ENCODE results near the gene RHBDD1. TPM values are rescaled to one million over a fixed set of nuclear protein-coding genes. Genes with fewer than 3 reads are reported as not detected.

RHBDD1 gene
- total and polyA plus RNA-seq, 2 experiments from 2014 or later: 24.3 to 33.7 TPM

- H3F3A ChIP-seq (ENCODE audit: insufficient read depth): peaks cover 4% of the 10 kb centered on the region; the same call in 1 of the 2 replicates
- no peaks in the 10 kb centered on the region for H3K79me2 ChIP-seq (ENCODE audit: insufficient read depth)
- no peak overlapping the region for H2AFZ ChIP-seq
- H3K4me2 ChIP-seq (ENCODE audit: unreplicated experiment): no peak overlapping the region
- H3K9me2 ChIP-seq (ENCODE audit: insufficient read depth): no peaks in the 10 kb centered on the region
- no peak overlapping the region for H3K4me3 ChIP-seq
- H3K27me3 ChIP-seq (replicated peaks; ENCODE audit: insufficient read depth): no peaks in the 10 kb centered on the region
- no peaks in the 10 kb centered on the region for H4K20me1 ChIP-seq (ENCODE audit: insufficient read depth)
- WGBS, 2 experiments (ENCODE audit: low coverage in 1 of 2, low lambda C conversion rate in 2 of 2, missing lambda C conversion rate in 2 of 2): 85% methylated on average over 7 of the region's 7 CpGs
- in situ Hi-C loops (cut with MboI): loop anchor here (5.0 to 25.0 kb wide), 2 partner anchors 166 to 1091 kb away; no protein-coding TSS in a partner anchor
- no peaks in the 10 kb centered on the region for H3K36me3 ChIP-seq (ENCODE audit: low read depth)
- peaks cover 9% of the 10 kb centered on the region for H3K4me1 ChIP-seq (ENCODE audit: insufficient read depth)
- no peaks in the 10 kb centered on the region for H3K9me3 ChIP-seq (ENCODE audit: low read depth)
- H3K9ac ChIP-seq: no peak overlapping the region
- H3K27ac ChIP-seq: no peak overlapping the region
- DNase-seq: no peak
- no peak for TF ChIP-seq EZH2 (IDR thresholded peaks at IDR 0.05; ENCODE audit: insufficient read depth, poor library complexity, severe bottlenecking)
- TF ChIP-seq EZH2phosphoT487 (IDR thresholded peaks at IDR 0.05; ENCODE audit: insufficient read depth, low read depth): no peak
Observed at GRCh38 chr2:226978300-226978699, 142.4 kb downstream of the RHBDD1 start.

DNA sequence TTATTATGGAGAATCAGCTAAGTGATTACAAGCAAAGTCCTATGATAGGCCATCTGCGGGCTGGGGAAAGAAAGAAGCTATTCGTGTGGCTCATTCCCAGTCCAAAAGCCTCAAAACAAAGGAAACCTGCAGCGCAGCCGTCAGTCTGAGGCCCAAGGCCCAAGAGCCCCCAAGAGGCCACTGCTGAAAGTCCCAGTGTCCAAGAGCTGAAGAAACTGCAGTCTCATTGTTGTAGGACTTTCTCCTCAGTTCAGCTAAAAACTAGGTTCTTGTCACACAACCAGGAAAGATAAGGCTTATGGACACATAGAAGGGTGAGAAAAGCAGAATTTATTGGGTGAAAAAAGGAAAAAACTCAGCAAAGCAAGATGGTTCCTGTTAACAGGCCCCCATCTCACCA, 143.2 kb downstream of the RHBDD1 start:
- no peak overlapping the region for H3K4me3 ChIP-seq
- no peak overlapping the region for H3K4me2 ChIP-seq (ENCODE audit: unreplicated experiment)
- no peak overlapping the region for H3K27ac ChIP-seq
- H3K9ac ChIP-seq: no peak overlapping the region
- no peaks in the 10 kb centered on the region for H3K36me3 ChIP-seq (ENCODE audit: low read depth)
- H3K27me3 ChIP-seq (replicated peaks; ENCODE audit: insufficient read depth): no peaks in the 10 kb centered on the region
- no peaks in the 10 kb centered on the region for H3K9me3 ChIP-seq (ENCODE audit: low read depth)
- no peak for DNase-seq
- in situ Hi-C loops (cut with MboI): loop anchor here (5.0 to 25.0 kb wide), 2 partner anchors 167 to 1092 kb away; no protein-coding TSS in a partner anchor
- no peak for TF ChIP-seq EZH2 (IDR thresholded peaks at IDR 0.05; ENCODE audit: insufficient read depth, poor library complexity, severe bottlenecking)
- TF ChIP-seq EZH2phosphoT487 (IDR thresholded peaks at IDR 0.05; ENCODE audit: insufficient read depth, low read depth): no peak
- H3F3A ChIP-seq (ENCODE audit: insufficient read depth): peaks cover 4% of the 10 kb centered on the region; the same call in 1 of the 2 replicates
- 91 to 94% methylated on average over 4 of the region's 4 CpGs for WGBS, 2 experiments (ENCODE audit: low coverage in 1 of 2, low lambda C conversion rate in 2 of 2, missing lambda C conversion rate in 2 of 2)
- H3K4me1 ChIP-seq (ENCODE audit: insufficient read depth): peaks cover 9% of the 10 kb centered on the region
- H3K9me2 ChIP-seq (ENCODE audit: insufficient read depth): no peaks in the 10 kb centered on the region
- no peak overlapping the region for H2AFZ ChIP-seq
- H4K20me1 ChIP-seq (ENCODE audit: insufficient read depth): no peaks in the 10 kb centered on the region
- H3K79me2 ChIP-seq (ENCODE audit: insufficient read depth): no peaks in the 10 kb centered on the region

GRCh38 chr2:226981791-226982326, 146.0 kb downstream of the RHBDD1 start:
- Histone ChIP-seq H3K9ac (no peak overlapping the region), H3K9me3 (ENCODE audit: low read depth) (no peaks in the 10 kb centered on the region), H3K36me3 (ENCODE audit: low read depth) (no peaks in the 10 kb centered on the region), H2AFZ (no peak overlapping the region), H3K9me2 (ENCODE audit: insufficient read depth) (no peaks in the 10 kb centered on the region), H3K27ac (no peak overlapping the region), H4K20me1 (ENCODE audit: insufficient read depth) (no peaks in the 10 kb centered on the region), H3K79me2 (ENCODE audit: insufficient read depth) (no peaks in the 10 kb centered on the region), H3K4me1 (ENCODE audit: insufficient read depth) (peaks cover 13% of the 10 kb centered on the region), H3F3A (ENCODE audit: insufficient read depth) (peaks cover 4% of the 10 kb centered on the region; the same call in 1 of the 2 replicates), H3K27me3 (replicated peaks; ENCODE audit: insufficient read depth) (no peaks in the 10 kb centered on the region), H3K4me3 (no peak overlapping the region), H3K4me2 (ENCODE audit: unreplicated experiment) (no peak overlapping the region)
- 94 to 98% methylated on average over 3 of the region's 3 CpGs for WGBS, 2 experiments (ENCODE audit: low coverage in 1 of 2, low lambda C conversion rate in 2 of 2, missing lambda C conversion rate in 2 of 2)
- DNase-seq: no peak
- in situ Hi-C loops (cut with MboI): loop anchor here (25.0 kb wide), 1 partner anchor 1095 kb away; no protein-coding TSS in a partner anchor
- TF ChIP-seq EZH2 (IDR thresholded peaks at IDR 0.05; ENCODE audit: insufficient read depth, poor library complexity, severe bottlenecking): no peak
- TF ChIP-seq EZH2phosphoT487 (IDR thresholded peaks at IDR 0.05; ENCODE audit: insufficient read depth, low read depth): no peak

GRCh38 chr2:226983895-226984749, 148.3 kb downstream of the RHBDD1 start:
- TF ChIP-seq EZH2 (IDR thresholded peaks at IDR 0.05; ENCODE audit: insufficient read depth, poor library complexity, severe bottlenecking) (no peak), EZH2phosphoT487 (IDR thresholded peaks at IDR 0.05; ENCODE audit: insufficient read depth, low read depth) (no peak)
- no peaks in the 10 kb centered on the region for H3K9me3 ChIP-seq (ENCODE audit: low read depth)
- H3K27me3 ChIP-seq (replicated peaks; ENCODE audit: insufficient read depth): no peaks in the 10 kb centered on the region
- H2AFZ ChIP-seq: no peak overlapping the region
- no peak overlapping the region for H3K9ac ChIP-seq
- H3K27ac ChIP-seq: no peak overlapping the region
- no peaks in the 10 kb centered on the region for H3K79me2 ChIP-seq (ENCODE audit: insufficient read depth)
- no peak overlapping the region for H3K4me3 ChIP-seq
- no peaks in the 10 kb centered on the region for H4K20me1 ChIP-seq (ENCODE audit: insufficient read depth)
- H3K36me3 ChIP-seq (ENCODE audit: low read depth): no peaks in the 10 kb centered on the region
- in situ Hi-C loops (cut with MboI): loop anchor here (25.0 kb wide), 1 partner anchor 1097 kb away; no protein-coding TSS in a partner anchor
- WGBS, 2 experiments (ENCODE audit: low coverage in 1 of 2, low lambda C conversion rate in 2 of 2, missing lambda C conversion rate in 2 of 2): 82 to 86% methylated on average over 12 of the region's 12 CpGs
- DNase-seq: no peak
- peaks cover 4% of the 10 kb centered on the region for H3K4me1 ChIP-seq (ENCODE audit: insufficient read depth)
- no peaks in the 10 kb centered on the region for H3K9me2 ChIP-seq (ENCODE audit: insufficient read depth)
- H3F3A ChIP-seq (ENCODE audit: insufficient read depth): no peaks in the 10 kb centered on the region
- H3K4me2 ChIP-seq (ENCODE audit: unreplicated experiment): no peak overlapping the region

Data from GM23248 (cell line).